Lung (tissue), 12 donors: ENCODE data around the gene FILIP1L. TPM values are rescaled to one million over a fixed set of nuclear protein-coding genes. Genes with fewer than 3 reads are reported as not detected.
A peak's percentile ranks its signal among the peaks of the same experiment; 100 is the strongest.

Source experiments
- ATAC-seq: fragments of 200-7000 bp; cut with Tn5 transposase; one replicate; pipeline ENCODE4 v1.9.1; 2020; ENCODE audit warnings: moderate number of reproducible peaks; ENCODE audit not compliant: insufficient read depth, low FRiP score
- DNase-seq, 3 donors: peaks; one replicate each; pipeline ENCODE4 v3.0.0-alpha.2; 2013 to 2017
- H3K27ac ChIP-seq, 2 donors: one replicate each; pipeline ENCODE4 v1.5.1; 2013; ENCODE audit warnings: mild to moderate bottlenecking in 2 of 2, moderate library complexity in 2 of 2, control low read depth in 1 of 2, inconsistent platforms in 1 of 2, low read depth in 1 of 2, low read length in 1 of 2
- H3K27me3 ChIP-seq, 3 donors: one replicate each; pipeline ENCODE4 v1.5.1; 2013; ENCODE audit warnings: low read length in 2 of 3; ENCODE audit not compliant: control insufficient read depth in 3 of 3, insufficient read depth in 3 of 3
- H3K36me3 ChIP-seq, 4 donors: one replicate each; pipeline ENCODE4 v1.5.1; 2013; ENCODE audit warnings: low read length in 4 of 4, mild to moderate bottlenecking in 1 of 4, moderate library complexity in 1 of 4; ENCODE audit not compliant: control insufficient read depth in 4 of 4, insufficient read depth in 4 of 4
- H3K4me1 ChIP-seq, 5 donors: one replicate each; pipeline ENCODE4 v1.5.1; 2013; ENCODE audit warnings: low read length in 5 of 5, mild to moderate bottlenecking in 2 of 5, moderate library complexity in 1 of 5; ENCODE audit not compliant: control insufficient read depth in 5 of 5, insufficient read depth in 5 of 5
- H3K4me3 ChIP-seq: one replicate; pipeline ENCODE4 v1.5.1; 2013; ENCODE audit warnings: mild to moderate bottlenecking, control low read depth, moderate library complexity
- H3K9ac ChIP-seq, 2 donors: one replicate each; pipeline ENCODE4 v1.5.1; 2013; ENCODE audit warnings: low read length in 2 of 2, control low read depth in 1 of 2; ENCODE audit not compliant: insufficient read depth in 1 of 2
- H3K9me3 ChIP-seq, 4 donors: one replicate each; pipeline ENCODE4 v1.5.1; 2013; ENCODE audit warnings: low read length in 3 of 4, mild to moderate bottlenecking in 1 of 4, moderate library complexity in 1 of 4; ENCODE audit not compliant: control insufficient read depth in 4 of 4, insufficient read depth in 3 of 4
- CTCF ChIP-seq: IDR thresholded peaks from 2 replicates; pipeline ENCODE4 v1.5.1; 2012; ENCODE audit warnings: mild to moderate bottlenecking; ENCODE audit errors: control extremely low read depth, extremely low read depth
- WGBS, 2 donors: extraction: QIAGEN DNeasy Blood & Tissue Kit; methylation state at CpG; one replicate each; pipeline ENCODE4 v1.1.7; 2013; 5-methylcytosine and 5-hydroxymethylcytosine counted together
- polyA plus RNA-seq, 2 donors: library from polyadenylated mRNA; stranded (reverse); fragments of 200-250 nt; gene quantifications; one replicate each; pipeline ENCODE4 v1.2.1, GENCODE V29; 2013
- total RNA-seq, 2 donors: library from RNA; depleted of rRNA in 1 of 2; stranded (reverse); fragments of >200 nt in 1 of 2; gene quantifications; one replicate each; pipeline ENCODE4 v1.2.1, GENCODE V29; 2014 to 2021
- donor health status: control.
- donor health status: control.
- donor health status: Bipolar disorder and iron deficiency.
- donor health status: healthy.
- donor health status: DM: yes; HTN: yes; CAD: no.

Gene FILIP1L
- total and polyA plus RNA-seq, 4 donors, result 8.3 to 27.8 (median 22.5) TPM

GRCh38 chr3:99885085-99885484, 229.2 kb downstream of the FILIP1L start:
- 96 to 98% methylated on average over 1 of the region's 1 CpG for WGBS, 2 donors
- Histone ChIP-seq H3K4me3 (no peak overlapping the region), H3K27ac (peak overlapping the region in 1 of 2 donors; percentile 9), H3K27me3 (no peaks in the 10 kb centered on the region), H3K9me3 (no peaks in the 10 kb centered on the region), H3K4me1 (peaks cover 0 to 4% (median 0%) of the 10 kb centered on the region in 5 donors), H3K36me3 (no peaks in the 10 kb centered on the region), H3K9ac (no peak overlapping the region)
- DNase-seq (no peak), ATAC-seq (no peak)
- no peak for TF ChIP-seq CTCF

GRCh38 chr3:99884484-99884883, 229.8 kb downstream of the FILIP1L start:
- WGBS, 2 donors, result 25 to 46% methylated on average over 2 of the region's 2 CpGs
- Histone ChIP-seq H3K4me3 (no peak overlapping the region), H3K27me3 (no peaks in the 10 kb centered on the region), H3K9ac (no peak overlapping the region), H3K27ac (no peak overlapping the region), H3K4me1 (peaks cover 0 to 4% (median 0%) of the 10 kb centered on the region in 5 donors), H3K36me3 (no peaks in the 10 kb centered on the region), H3K9me3 (no peaks in the 10 kb centered on the region)
- no peak for DNase-seq
- TF ChIP-seq CTCF, result no peak
- ATAC-seq, result no peak

GRCh38 chr3:99883693-99884092, 230.6 kb downstream of the FILIP1L start:
- Histone ChIP-seq H3K27me3 (no peaks in the 10 kb centered on the region), H3K4me3 (no peak overlapping the region), H3K9ac (no peak overlapping the region), H3K36me3 (no peaks in the 10 kb centered on the region), H3K27ac (no peak overlapping the region), H3K9me3 (no peaks in the 10 kb centered on the region), H3K4me1 (peaks cover 0 to 4% (median 0%) of the 10 kb centered on the region in 5 donors)
- no peak for TF ChIP-seq CTCF
- WGBS, 2 donors, result 93 to 96% methylated on average over 1 of the region's 1 CpG
- ATAC-seq (no peak), DNase-seq (no peak)

- TF ChIP-seq CTCF, result no peak
- ATAC-seq (no peak), DNase-seq (no peak)
- no peaks in the 10 kb centered on the region for H3K36me3 ChIP-seq
- no peaks in the 10 kb centered on the region for H3K27me3 ChIP-seq
- H3K9me3 ChIP-seq, result no peaks in the 10 kb centered on the region
- no peak overlapping the region for H3K27ac ChIP-seq
- H3K9ac ChIP-seq, result no peak overlapping the region
- WGBS, 2 donors, result 76 to 78% methylated on average over 2 of the region's 2 CpGs
- no peak overlapping the region for H3K4me3 ChIP-seq
- peaks cover 0 to 7% (median 0%) of the 10 kb centered on the region in 5 donors for H3K4me1 ChIP-seq
These were observed 231.2 kb downstream of the FILIP1L start for GRCh38 chr3:99883138-99883461.
